SW 1271 (cell line): ENCODE measurements around the gene ZNF566.
"Not testable (repeated sequence)": the region's sequence is repeated elsewhere in the genome, so short reads cannot be mapped to it uniquely, and the experiment has no call there.

Experiments used
- DNase-seq, 2 experiments: peaks; one replicate each; lab custom pipeline; 2025; lab: John Stamatoyannopoulos, UW

The ZNF566 gene

DNA sequence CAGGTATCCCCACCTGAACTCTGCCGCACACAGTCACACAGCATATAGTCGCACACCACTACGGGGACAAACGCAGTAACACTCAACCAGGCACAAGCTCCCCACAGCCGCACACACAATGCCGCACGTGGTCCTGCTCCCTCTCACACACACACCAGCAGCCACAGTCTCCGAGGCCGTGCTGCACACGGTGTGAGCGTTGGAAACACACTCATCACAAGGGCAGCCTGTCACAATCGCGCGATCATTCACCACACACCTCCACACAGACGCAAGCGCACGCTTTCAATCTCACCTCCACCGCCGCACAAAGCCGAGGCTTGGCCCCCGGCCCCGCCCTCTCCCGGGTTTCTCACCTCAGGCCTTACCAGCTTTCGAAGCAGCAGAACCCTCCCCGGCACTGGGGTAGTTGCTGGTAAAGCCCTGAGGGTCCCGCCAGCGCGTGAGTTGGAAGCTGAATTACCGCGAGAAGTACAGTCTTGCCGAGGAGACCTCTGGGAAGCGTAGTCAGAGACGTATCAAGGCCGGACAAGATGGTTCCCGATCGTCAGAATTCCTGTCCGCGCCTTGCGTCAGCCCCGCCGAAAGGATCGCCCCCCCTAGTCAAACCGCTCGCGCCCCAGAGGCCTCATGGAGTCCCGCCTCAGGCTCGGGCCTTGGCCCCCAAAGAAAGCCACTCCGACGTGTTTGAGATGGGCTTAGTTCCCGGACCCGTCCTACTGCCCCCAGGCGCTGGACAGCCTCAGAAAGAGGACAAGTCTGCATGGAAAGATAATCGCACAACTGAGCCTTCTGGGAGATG, at the start of gene ZNF566:
Gene ZNF566, minus strand, starts transcription at position 444 of the 802 bp plus-strand sequence. CDS start 13,004 bp downstream, outside the sequence.
- peak; percentile 83 to 93 for DNase-seq

DNA sequence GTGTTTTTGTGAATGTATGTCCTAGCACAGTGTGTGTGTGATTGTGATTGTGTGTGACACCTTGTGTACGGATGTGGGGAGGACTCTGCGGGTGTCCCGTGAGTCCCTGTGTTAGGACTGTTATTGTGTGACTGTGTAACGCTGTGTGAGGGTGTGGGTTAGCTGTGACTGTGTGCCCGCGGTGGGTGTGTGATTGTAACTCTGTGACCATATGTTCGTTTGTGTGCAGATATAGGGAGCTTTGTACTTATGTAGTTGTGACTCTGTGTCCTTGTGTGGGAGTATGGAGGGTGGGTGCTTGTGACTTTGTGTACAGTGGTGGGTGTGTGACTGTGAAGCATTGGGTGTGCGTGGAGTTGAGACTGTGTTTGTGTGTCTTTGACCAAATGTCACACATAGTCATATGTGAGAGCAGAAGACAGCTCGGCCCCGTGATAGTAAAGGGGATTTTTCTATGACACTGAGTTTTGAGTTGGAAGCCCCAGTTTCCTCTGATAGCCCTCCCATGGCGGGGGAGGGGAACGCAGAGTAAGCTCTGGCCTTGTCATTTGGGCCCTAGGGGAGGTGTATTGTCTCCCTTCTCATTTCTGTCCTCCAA, 39.7 kb upstream of the ZNF566 start:
- DNase-seq = no peak

DNA sequence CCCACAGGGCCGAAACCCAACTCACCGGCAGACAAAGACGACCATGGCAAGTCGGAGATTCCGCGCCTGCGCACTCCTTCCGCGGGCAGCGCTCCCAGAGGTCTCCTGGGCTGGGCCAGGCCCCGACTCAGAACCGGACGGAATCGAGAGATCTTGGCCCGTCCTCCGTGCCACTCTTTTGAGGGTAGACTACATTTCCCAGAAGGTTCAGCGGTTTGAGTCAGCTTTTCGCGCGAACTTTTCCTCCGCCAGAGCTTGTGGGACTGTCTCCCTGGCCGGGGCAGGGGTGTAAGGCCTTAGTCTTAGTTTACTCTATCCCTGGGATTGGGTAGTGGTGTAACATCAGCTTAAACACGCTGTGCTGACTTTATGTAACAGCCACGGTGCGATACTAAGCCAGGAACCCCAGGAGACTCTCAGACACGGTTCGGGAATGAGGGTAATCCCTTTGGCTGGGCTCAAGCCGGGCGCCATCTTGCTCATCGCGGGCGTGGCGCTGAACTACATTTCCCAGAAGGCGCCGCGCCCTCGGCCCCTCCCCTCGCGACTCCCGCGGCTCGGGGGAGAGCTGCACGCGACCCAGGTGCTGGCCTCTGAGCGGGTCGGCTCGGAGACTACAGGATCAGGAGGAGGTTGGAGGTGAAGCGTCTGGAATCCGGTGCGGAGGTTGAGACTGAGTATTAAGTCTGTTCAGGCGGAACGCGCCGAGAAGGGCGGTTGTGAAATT, 39.0 kb upstream of the ZNF566 start, which contains the start of gene ZNF260:
Gene ZNF260, minus strand, starts transcription at position 78 of the 727 bp plus-strand sequence. CDS start 13,033 bp downstream, outside the sequence.
- DNase-seq = peak; percentile 89 to 91

DNA sequence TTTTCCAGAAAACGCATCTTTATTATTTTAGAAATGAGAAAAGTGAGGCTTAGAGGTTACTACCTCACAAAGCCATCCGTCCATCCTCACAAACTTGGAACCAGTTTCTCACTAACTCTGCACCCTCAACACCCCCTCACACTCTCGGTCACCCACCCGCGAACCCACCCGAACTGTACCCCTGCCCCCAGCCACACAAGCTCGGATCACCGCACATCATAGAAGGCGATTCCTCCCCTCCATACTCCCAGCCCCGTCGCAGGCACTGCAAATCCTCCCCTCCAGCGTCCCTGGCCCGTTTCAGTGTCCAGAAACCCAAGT, 38.5 kb upstream of the ZNF566 start:
- DNase-seq = no peak

DNA sequence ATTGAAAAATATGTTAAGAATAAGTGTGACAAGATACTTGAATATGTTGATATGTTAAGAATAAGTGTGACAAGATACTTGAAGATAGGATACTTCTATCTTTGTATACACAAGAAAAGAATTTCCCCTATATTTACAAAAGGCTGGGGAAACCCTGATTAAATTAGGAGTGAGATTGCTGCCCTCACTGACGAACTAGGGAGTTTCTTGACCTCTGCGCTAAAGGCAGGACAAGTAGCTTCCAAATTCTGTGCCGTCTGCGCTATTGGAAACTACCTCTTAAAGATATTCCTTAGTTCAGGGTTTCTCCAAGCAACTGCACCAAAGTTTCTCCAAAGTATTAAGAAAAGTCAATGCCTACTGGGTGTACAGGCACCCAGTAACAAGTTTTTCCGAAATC, 38.0 kb upstream of the ZNF566 start:
- DNase-seq = no peak

DNA sequence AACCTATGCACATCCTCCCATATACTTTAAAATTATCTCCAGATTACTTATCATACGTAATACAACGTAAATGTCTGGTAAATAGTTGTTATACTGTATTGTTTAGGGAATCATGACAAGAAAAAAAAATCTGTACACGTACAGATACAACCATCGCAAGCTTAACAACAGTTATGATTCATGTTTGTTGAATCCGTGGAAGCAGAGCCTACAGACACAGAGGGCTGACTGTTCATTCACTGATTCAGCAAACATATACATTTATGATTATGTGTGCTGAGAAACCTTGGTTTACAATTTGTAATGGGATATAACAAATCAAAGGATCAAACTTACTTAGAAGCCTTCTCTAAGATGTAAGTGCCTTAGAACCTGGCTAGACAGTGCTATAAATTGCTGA, 37.2 kb upstream of the ZNF566 start:
- DNase-seq = no peak

DNA sequence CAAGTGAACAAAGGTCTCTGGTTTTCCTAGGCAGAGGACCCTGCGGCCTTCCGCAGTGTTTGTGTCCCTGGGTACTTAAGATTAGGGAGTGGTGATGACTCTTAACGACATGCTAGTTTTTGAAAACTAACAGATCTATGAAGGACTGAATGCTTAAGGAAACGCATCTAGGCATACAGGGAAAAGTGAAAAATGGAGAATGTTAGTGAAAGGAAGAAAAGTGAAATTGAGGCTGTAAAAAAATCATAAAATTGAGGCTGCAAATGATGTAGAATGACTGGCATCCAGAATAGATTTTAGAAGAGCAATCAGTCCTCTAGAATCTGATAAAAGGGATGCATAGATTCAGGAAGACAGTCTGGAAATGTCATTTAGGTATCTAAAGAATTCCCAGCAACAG, 35.3 kb upstream of the ZNF566 start:
- DNase-seq = no peak

DNA sequence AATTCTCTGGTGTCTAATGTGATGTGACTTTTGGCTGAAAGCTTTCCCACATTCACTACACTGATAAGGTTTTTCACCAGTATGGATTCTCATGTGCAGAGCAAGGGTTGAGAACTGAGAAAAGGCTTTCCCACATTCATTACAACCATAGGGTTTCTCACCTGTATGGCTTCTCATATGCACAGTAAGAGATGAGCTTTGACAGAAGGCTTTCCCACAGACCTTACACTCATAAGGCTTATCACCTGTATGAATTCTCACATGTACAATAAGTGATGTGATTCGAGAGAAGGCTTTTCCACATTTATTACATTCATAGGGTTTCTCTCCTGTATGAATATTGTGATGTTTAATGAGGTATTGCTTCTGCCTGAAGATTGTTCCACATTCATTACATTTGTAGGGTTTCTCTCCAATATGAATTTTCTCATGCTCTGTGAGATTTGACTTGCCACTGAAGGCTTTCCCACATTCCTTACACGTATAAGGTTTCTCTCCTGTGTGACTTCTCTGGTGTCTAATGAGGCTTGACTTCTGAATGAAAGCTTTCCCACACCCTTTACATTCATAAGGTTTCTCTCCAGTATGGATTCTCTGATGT, 24.8 kb upstream of the ZNF566 start:
- DNase-seq = no peak

DNA sequence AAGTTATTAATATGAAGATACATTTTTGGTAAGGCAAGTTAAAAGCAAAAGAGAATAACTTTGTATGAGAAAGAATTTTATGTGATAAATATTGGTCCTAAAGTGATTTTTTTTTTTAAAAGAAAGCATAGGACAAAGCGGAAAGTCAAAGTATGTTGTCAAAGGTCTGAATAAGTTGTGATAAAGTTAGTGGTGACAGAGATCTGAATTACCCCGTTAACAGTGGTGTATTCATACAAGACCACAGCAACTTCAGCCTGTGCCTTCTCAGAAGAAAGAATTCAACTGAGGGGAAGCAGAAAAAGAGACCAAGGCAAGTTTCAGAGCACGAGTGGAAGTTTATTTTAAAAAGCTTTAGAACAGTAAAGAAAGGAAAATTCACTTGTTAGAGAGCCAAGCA, 19.0 kb upstream of the ZNF566 start:
- DNase-seq = no peak

DNA sequence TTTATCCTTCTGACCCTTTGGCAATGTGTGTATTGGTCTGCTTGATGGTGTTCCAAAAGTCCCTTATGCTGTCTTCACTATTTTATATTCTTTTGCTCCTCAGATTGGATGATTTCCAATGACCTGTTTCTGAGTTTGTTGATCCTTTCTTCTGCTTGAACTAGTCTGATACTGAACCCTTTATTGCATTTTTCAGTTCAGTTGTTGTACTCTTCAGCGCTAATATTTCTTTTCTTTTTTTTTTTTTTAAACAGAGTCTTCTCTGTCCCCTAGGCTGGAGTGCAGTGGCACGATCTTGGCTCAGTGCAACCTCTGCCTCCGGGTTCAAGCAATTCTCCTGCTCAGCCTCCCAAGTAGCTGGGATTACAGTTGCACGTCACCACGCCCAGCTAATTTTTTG, 12.6 kb upstream of the ZNF566 start:
- DNase-seq = no peak

DNA sequence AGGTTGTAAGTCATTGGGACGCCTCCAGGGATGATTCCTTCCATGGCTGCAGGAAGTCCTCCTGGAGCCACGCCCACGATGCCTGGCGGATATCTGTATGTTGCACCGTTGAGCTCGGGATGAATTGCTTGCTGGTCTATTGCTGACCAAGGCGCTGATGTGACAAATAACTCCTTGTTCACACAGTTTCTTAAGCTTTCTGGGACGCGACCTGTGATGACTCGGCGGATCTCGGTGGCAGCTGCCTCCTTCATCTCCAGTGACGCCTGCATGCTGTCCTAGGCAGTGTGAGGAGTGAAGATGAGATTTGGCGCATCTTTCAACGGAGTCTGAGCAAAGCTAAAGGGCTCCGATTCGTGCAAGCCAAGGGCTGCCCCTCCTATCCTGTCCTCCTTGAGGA, 7.6 kb upstream of the ZNF566 start:
- no peak for DNase-seq

DNA sequence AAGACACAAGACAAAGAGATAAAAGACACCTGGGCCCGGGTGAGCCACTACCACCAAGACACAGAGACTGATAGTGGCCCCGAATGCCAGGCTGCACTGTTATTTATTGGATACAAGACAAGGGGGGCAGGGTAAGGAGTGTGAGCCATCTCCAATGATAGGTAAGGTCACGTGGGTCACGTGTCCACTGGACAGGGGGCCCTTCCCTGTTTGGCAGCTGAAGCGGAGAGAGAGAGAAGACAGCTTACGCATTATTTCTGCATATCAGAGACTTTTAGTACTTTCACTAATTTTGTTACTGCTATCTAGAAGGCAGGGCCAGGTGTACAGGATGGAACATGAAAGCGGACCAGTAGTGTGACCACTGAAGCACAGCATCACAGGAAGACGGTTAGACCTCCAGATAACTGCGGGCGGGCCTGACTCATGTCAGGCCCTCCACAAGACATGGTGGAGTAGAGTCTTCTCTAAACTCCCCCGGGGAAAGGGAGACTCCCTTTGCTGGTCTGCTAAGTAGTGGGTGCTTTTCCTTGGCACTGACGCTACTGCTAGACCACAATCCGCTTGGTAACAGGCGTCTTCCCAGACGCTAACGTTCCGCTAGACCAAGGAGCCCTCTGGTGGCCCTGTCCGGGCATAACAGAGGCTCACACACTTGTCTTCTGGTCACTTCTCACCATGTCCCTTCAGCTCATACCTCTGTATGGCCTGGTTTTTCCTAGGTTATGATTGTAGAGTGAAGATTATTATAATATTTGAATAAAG, 3.5 kb upstream of the ZNF566 start:
- peak in 1 of 2 experiments; percentile 3 for DNase-seq

DNA sequence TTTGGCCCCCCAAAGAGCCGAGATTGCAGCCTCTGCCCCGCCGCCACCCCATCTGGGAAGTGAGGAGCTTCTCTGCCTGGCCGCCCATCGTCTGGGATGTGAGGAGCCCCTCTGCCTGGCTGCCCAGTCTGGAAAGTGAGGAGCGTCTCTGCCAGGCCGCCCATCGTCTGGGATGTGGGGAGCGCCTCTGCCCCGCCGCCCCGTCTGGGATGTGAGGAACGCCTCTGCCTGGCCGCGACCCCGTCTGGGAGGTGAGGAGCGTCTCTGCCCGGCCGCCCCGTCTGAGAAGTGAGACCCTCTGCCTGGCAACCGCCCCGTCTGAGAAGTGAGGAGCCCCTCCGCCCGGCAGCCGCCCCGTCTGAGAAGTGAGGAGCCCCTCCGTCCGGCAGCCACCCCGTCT, 1.5 kb upstream of the ZNF566 start:
- not testable (repeated sequence) for DNase-seq

DNA sequence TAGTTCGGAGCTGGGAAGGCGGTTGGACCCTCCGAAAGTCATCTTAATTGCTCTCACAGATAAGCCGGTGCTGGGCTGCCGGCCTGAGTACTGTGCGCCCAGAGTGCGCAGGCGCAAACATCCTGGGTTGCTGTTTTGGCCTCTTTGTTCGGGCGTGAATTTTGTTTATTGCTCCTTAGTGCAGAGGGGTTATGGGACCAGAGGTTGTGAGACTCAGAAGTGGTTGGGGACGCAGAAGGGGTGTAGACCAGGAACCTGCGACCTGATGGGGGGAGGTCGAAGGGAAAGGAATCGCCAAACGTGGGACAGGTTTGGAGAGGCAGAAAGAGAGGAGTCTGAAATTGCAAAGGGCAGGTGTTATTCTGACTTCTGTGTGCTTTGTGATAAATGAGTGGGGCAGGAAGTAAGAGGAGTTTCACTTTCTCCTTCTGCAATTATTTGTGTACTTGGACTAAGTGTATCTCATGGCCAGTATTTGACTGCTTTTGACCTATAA, 607 bp upstream of the ZNF566 start:
- peak in 1 of 2 experiments; percentile 93 for DNase-seq

DNA sequence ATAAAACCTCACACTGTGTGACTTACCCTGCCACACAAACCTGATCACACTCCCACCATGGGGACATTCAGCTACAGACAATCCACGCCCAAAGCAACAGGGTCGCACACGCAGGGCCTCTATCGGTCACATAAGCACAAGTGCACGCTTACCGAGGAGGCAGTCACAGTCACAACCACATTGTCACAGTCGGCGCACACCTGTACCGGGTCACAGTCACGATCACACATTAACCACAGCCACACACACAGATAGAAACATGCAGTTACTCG, 579 bp downstream of the ZNF566 start:
- peak in 1 of 2 experiments; percentile 29 for DNase-seq

DNA sequence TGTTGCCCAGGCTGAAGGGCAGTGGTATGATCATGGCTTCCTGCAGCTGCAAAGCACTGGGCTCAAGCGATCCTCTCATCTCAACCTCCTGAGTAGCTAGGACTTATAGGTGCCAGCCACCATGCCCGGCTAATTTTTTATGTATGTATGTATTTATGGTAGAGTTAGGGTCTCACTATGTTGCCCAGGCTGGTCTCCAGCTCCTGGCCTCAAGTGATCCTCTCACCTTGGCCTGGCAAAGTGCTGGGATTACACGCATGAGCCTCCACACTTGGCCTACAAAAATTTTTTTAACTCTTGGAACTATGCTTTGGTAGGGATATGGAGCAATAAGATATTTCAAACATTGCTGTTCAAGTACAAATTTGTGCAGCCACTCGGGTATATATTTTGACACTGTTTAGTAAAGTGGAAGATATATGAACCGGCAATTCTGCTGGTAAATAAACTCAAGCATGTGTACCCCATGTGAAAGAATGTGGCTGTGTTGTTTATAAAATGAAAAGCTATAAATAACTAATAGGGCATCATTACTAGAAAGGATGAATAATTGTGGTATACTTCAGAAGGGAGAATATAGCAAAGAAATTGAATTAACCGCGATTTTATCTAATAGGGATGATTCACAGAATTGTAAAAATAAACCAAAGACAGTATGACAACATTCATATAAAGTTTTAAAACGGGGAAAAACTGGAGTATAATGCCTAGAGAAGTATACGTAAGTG, 1.1 kb downstream of the ZNF566 start:
- DNase-seq = no peak

DNA sequence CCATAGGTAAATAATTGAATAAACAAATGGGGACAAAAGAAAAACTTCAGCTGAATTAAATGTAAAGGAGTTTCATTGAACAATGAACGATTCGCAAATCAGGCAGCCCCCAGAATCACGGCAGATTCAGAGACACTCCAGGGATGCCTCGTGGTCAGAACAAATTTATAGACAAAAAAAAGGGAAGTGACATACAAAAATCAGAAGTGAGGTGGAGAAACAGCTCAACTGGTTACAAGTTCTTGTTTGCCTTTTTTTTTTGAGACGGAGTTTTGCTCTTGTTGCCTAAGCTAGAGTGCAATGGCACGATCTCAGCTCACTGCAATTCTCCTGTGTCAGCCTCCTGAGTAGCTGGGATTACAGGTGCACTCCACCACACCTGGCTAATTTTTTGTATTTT, 5.7 kb downstream of the ZNF566 start:
- no peak for DNase-seq

DNA sequence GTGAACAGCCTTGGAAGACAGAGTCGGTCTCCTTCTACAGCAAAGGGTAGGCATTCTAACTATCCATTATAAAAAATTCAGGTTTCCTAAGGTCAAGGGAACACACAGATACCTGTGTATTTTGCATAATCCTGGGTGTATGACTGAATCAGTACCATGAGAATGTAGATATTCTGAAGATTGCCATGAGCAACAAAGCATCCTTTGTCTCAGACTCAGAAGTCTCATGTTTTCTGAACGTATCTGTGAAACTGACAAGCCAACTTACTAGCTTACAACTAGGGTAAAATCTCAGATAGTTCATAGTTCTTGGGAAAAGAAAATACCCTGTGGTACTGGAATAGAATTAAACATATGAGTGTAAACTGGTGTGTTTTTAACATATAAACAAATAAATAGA, 6.5 kb downstream of the ZNF566 start:
- DNase-seq = no peak

DNA sequence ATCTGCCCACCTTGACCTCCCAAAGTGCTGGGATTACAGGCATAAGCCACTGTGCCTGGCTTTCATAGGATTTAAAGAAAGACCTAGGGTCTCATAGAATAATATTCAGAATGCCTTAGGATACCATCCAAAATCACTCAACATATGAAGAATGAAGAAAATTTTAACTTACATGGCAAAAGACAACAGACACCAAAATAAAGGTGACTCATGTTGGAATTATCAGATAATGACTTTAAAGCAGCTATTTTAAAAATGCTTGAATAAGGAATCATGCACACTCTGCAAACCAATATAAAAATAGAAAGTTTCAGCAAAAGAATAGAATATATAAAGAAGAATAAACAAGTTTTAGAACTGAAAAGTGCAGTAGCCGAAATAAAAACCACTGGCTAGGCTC, 29.3 kb downstream of the ZNF566 start:
- DNase-seq = no peak

DNA sequence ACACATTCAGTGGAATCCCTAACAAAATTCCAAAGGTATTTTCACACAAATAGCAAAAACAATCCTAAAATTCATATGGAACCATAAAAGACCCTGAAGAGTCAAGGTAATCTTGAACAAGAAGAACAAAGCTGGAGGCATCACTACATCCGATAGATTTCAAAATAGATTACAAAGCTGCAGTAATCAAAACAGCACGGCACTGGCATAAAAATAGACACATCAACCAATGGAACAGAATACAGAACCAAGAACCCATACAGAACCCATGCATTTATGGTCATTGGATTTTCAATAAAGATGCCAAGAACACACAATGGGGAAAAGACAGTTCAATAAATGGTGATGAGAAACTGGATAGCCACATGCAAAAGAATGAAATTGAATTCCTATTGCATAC, 32.5 kb downstream of the ZNF566 start:
- DNase-seq = no peak

DNA sequence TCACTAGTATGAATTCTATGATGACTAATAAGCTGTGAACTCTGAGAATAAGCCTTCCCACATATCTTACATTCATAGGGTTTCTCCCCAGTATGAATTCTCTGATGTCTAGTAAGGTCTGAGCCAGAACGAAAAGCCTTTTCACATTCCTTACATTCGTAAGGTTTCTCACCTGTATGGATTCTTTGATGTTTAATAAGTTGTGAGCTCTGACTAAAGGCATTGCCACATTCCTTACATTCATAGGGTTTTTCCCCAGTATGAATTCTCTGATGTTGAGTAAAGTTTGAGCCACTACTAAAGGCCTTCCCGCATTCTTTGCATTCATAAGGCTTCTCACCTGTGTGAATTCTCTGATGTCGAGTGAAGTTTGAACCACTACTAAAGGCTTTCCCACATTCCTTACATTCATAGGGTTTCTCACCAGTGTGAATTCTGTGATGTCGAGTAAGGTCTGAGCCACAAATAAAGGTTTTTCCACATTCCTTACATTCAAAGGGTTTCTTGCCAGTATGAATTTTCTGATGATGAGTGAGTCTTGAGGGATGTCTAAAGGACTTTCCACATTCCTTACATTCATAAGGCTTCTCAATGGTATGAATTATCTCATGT, 40.2 kb downstream of the ZNF566 start:
- no peak for DNase-seq
